ENCODE results near the gene GARIN3. TPM values are rescaled to one million over a fixed set of nuclear protein-coding genes. Genes with fewer than 3 reads are reported as not detected.

GARIN3 gene
- total RNA-seq, 1 donor from 2014 or later = not detected

GRCh38 chr5:157175071-157175612 lies 9.1 kb upstream of the GARIN3 start:
- peaks cover 27% of the 10 kb centered on the region for H3K4me1 Mint-ChIP-seq
- TF ChIP-seq CTCF (IDR thresholded peaks at IDR 0.05) = no peak
- POLR2A ChIA-PET = interaction anchor here (1.2 kb wide), 1 partner anchor 43 kb away, joined by 3 read pairs; no protein-coding TSS in a partner anchor
- H3K27ac Mint-ChIP-seq = no peak overlapping the region
- no peaks in the 10 kb centered on the region for H3K27me3 Mint-ChIP-seq
- no peak overlapping the region for H3K4me3 Mint-ChIP-seq
- H3K9me3 Mint-ChIP-seq = peaks cover 8% of the 10 kb centered on the region
- intact Hi-C loops (cut with micrococcal nuclease) = no loop called here
- H3K36me3 Mint-ChIP-seq (ENCODE audit: low read depth) = no peaks in the 10 kb centered on the region
- no peak for ATAC-seq (ENCODE audit: low read depth)
- CTCF ChIA-PET = no interaction called here
- no peak for DNase-seq

GRCh38 chr5:157172403-157172802 lies 6.3 kb upstream of the GARIN3 start:
- H3K27me3 Mint-ChIP-seq = no peaks in the 10 kb centered on the region
- H3K9me3 Mint-ChIP-seq = peaks cover 12% of the 10 kb centered on the region
- TF ChIP-seq CTCF (IDR thresholded peaks at IDR 0.05) = no peak
- intact Hi-C loops (cut with micrococcal nuclease) = loop anchor here (1.0 to 5.0 kb wide), 6 partner anchors 23 to 560 kb away; partner anchors contain the start of genes MED7 and THG1L
- POLR2A ChIA-PET = interaction anchor here (0.6 to 1.6 kb wide), 6 partner anchors 10 to 139 kb away, joined by 3 to 13 read pairs (median 4); partner anchors contain the start of genes CYFIP2 and MED7
- peak overlapping the region; percentile 86 for H3K27ac Mint-ChIP-seq
- H3K4me3 Mint-ChIP-seq = peak overlapping the region; percentile 62
- ATAC-seq (ENCODE audit: low read depth) = peak; percentile 96
- peaks cover 30% of the 10 kb centered on the region for H3K4me1 Mint-ChIP-seq
- CTCF ChIA-PET = interaction anchor here (1.2 to 1.4 kb wide), 4 partner anchors 24 to 136 kb away, joined by 3 to 5 read pairs (median 4); no protein-coding TSS in a partner anchor
- peak; percentile 44 for DNase-seq
- no peaks in the 10 kb centered on the region for H3K36me3 Mint-ChIP-seq (ENCODE audit: low read depth)

- ChIA-PET CTCF (interaction anchor here (0.5 to 1.0 kb wide), 2 partner anchors 34 to 85 kb away, joined by 3 to 5 read pairs; no protein-coding TSS in a partner anchor), POLR2A (interaction anchor here (1.6 kb wide), 1 partner anchor 97 kb away, joined by 4 read pairs; no protein-coding TSS in a partner anchor)
- no peak for ATAC-seq (ENCODE audit: low read depth)
- intact Hi-C loops (cut with micrococcal nuclease) = no loop called here
- peaks cover 27% of the 10 kb centered on the region for H3K4me1 Mint-ChIP-seq
- H3K36me3 Mint-ChIP-seq (ENCODE audit: low read depth) = no peaks in the 10 kb centered on the region
- TF ChIP-seq CTCF (IDR thresholded peaks at IDR 0.05) = no peak
- H3K9me3 Mint-ChIP-seq = peaks cover 12% of the 10 kb centered on the region
- no peaks in the 10 kb centered on the region for H3K27me3 Mint-ChIP-seq
- no peak for DNase-seq
- no peak overlapping the region for H3K4me3 Mint-ChIP-seq
- H3K27ac Mint-ChIP-seq = no peak overlapping the region
Observed at GRCh38 chr5:157168286-157168685, 2.2 kb upstream of the GARIN3 start.

- ChIA-PET POLR2A (interaction anchor here (1.6 kb wide), 1 partner anchor 98 kb away, joined by 4 read pairs; no protein-coding TSS in a partner anchor), CTCF (interaction anchor here (1.0 to 1.6 kb wide), 2 partner anchors 19 to 86 kb away, joined by 4 to 5 read pairs; no protein-coding TSS in a partner anchor)
- ATAC-seq (ENCODE audit: low read depth) (no peak), DNase-seq (no peak)
- no peaks in the 10 kb centered on the region for H3K27me3 Mint-ChIP-seq
- no peak for TF ChIP-seq CTCF (IDR thresholded peaks at IDR 0.05)
- peaks cover 12% of the 10 kb centered on the region for H3K9me3 Mint-ChIP-seq
- intact Hi-C loops (cut with micrococcal nuclease) = no loop called here
- peaks cover 16% of the 10 kb centered on the region for H3K4me1 Mint-ChIP-seq
- H3K36me3 Mint-ChIP-seq (ENCODE audit: low read depth) = no peaks in the 10 kb centered on the region
- no peak overlapping the region for H3K27ac Mint-ChIP-seq
- no peak overlapping the region for H3K4me3 Mint-ChIP-seq
Observed at GRCh38 chr5:157167214-157167621, 1.2 kb upstream of the GARIN3 start.

- Mint-ChIP-seq H3K27ac (no peak overlapping the region), H3K4me3 (no peak overlapping the region), H3K36me3 (ENCODE audit: low read depth) (no peaks in the 10 kb centered on the region), H3K27me3 (no peaks in the 10 kb centered on the region), H3K4me1 (peaks cover 6% of the 10 kb centered on the region), H3K9me3 (peaks cover 8% of the 10 kb centered on the region)
- DNase-seq = no peak
- CTCF ChIA-PET = interaction anchor here (1.0 to 1.6 kb wide), 2 partner anchors 18 to 163 kb away, joined by 3 to 4 read pairs; no protein-coding TSS in a partner anchor
- POLR2A ChIA-PET = interaction anchor here (0.6 kb wide), 1 partner anchor 12 kb away, joined by 3 read pairs; no protein-coding TSS in a partner anchor
- no peak for TF ChIP-seq CTCF (IDR thresholded peaks at IDR 0.05)
- ATAC-seq (ENCODE audit: low read depth) = no peak
- intact Hi-C loops (cut with micrococcal nuclease) = no loop called here
Observed at GRCh38 chr5:157165668-157166067, 396 bp downstream of the GARIN3 start.
